CD4-positive, alpha-beta T cell (primary cell): ENCODE data around the gene SPATA13. TPM values are rescaled to one million over a fixed set of nuclear protein-coding genes. Genes with fewer than 3 reads are reported as not detected.

Source experiments
- ATAC-seq: fragments of 200-7000 bp; cut with Tn5 transposase; one replicate; pipeline ENCODE4 v1.10.0; 2022; ENCODE audit warnings: mild to moderate bottlenecking; ENCODE audit not compliant: poor library complexity
- CTCF ChIA-PET: fragments of 350-600 bp; sonication (Branson Sonifier 250); formaldehyde crosslinking; loops from one replicate; lab custom pipeline; 2021; ENCODE audit warnings: antibody characterized with exemption, inconsistent platforms; lab: Charles Lee
- POLR2A ChIA-PET: fragments of 350-600 bp; sonication (Branson Sonifier 250); formaldehyde crosslinking; loops from one replicate; lab custom pipeline; 2021; ENCODE audit warnings: antibody characterized with exemption, inconsistent platforms; lab: Charles Lee
- DNase-seq, 14 experiments: peaks; one replicate each; pipeline ENCODE4 v3.0.0-alpha.2; 2013 to 2020; ENCODE audit warnings: mixed read lengths in 2 of 14
- H3K27ac ChIP-seq, 2 donors: one replicate each; pipeline versions ENCODE4 v1.5.1 to v1.7.0; 2013; ENCODE audit warnings: low read length in 2 of 2, low read depth in 1 of 2, mild to moderate bottlenecking in 1 of 2
- H3K27me3 ChIP-seq, 2 experiments: 1 replicate in 1 of 2; 2 replicates in 1 of 2; pipeline versions ENCODE4 v1.6.1 to v1.7.0; 2013; ENCODE audit warnings: low read length in 2 of 2, control low read depth in 1 of 2, mild to moderate bottlenecking in 1 of 2, moderate library complexity in 1 of 2; ENCODE audit not compliant: insufficient read depth in 2 of 2, control insufficient read depth in 1 of 2
- H3K36me3 ChIP-seq: one replicate; pipeline ENCODE4 v1.6.1; 2013; ENCODE audit warnings: low read length, control low read depth; ENCODE audit not compliant: insufficient read depth
- H3K4me1 ChIP-seq: one replicate; pipeline ENCODE4 v1.6.1; 2013; ENCODE audit warnings: low read length, control low read depth; ENCODE audit not compliant: insufficient read depth
- H3K4me3 ChIP-seq: one replicate; pipeline ENCODE4 v1.5.1; 2013; ENCODE audit warnings: mild to moderate bottlenecking, low read length, moderate library complexity
- H3K9me3 ChIP-seq, 2 experiments: 1 replicate in 1 of 2; 2 replicates in 1 of 2; pipeline versions ENCODE4 v1.6.1 to v1.7.0; 2013; ENCODE audit warnings: low read length in 2 of 2, mild to moderate bottlenecking in 2 of 2, control low read depth in 1 of 2, moderate library complexity in 1 of 2; ENCODE audit not compliant: control insufficient read depth in 1 of 2, insufficient read depth in 1 of 2
- H3K27ac Mint-ChIP-seq: one replicate; pipeline ENCODE4 v1.8.0; 2020; ENCODE audit warnings: mixed read lengths
- H3K27me3 Mint-ChIP-seq: one replicate; pipeline ENCODE4 v1.8.0; 2021; ENCODE audit warnings: mixed read lengths
- H3K36me3 Mint-ChIP-seq: one replicate; pipeline ENCODE4 v1.8.0; 2021; ENCODE audit warnings: low read depth, mixed read lengths
- H3K4me1 Mint-ChIP-seq: one replicate; pipeline ENCODE4 v1.8.0; 2021; ENCODE audit warnings: low read depth, mixed read lengths
- H3K4me3 Mint-ChIP-seq: one replicate; pipeline ENCODE4 v1.8.0; 2020; ENCODE audit warnings: mild to moderate bottlenecking, mixed read lengths
- H3K9me3 Mint-ChIP-seq: one replicate; pipeline ENCODE4 v1.8.0; 2020; ENCODE audit warnings: mixed read lengths
- intact Hi-C, 2 experiments: fragments of 100-400 bp; cut with DNase I in 1 of 2; cut with micrococcal nuclease in 1 of 2; formaldehyde crosslinking; loops; one replicate each; pipeline versions ENCODE4 v1.15.1 to v1.9.0; 2023 to 2025; cut with DNase I, micrococcal nuclease
- total RNA-seq, 174 experiments: library from RNA in 2 of 174; stranded (reverse) in 2 of 174; gene quantifications; one replicate each; pipeline ENCODE4 v1.2.3 and lab custom pipeline; 2021 to 2026
- TF ChIP-seq, protein P1 (sequence below): fragments of 200-600 bp; IDR thresholded peaks from one replicate; pipeline ENCODE4 v1.8.0; 2022; ENCODE audit warnings: antibody characterized with exemption, mild to moderate bottlenecking

The SPATA13 gene
- total RNA-seq, 2 experiments from 2014 or later, result 87.7 to 94.6 TPM

DNA sequence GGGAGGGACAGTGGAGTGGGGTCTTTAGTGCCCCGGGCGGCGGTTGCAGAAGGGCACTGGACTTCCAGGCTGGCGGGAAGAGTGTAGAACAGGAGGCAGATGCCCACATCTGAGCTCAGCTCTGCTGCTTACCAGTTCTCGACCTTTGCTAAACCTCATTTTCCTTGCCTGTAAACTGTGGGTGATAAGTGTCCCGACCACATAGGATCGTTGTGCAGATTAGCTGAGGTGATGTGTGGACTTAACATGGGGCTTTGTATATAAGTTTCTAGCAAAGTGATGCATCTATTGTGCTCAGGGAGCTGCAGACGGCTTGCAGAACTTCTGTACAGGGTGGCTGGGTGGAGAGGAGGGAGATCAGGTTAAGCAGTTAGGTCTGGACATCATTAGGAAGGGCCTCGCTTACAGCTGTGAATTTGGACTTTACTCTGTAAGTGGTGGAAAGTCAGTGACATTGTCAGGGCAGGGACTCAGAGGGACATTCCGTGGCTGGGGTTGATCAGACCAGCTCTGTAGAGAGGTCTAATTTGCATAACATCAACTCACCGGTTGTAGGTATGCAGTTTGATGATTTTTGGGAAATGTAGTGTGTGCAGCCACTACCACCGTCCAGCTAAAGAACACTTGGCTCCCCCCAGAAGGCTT, 70.0 kb downstream of the SPATA13 start:
- Histone ChIP-seq H3K4me3 (no peak overlapping the region), H3K4me1 (peaks cover 5% of the 10 kb centered on the region), H3K9me3 (no peaks in the 10 kb centered on the region), H3K27me3 (no peaks in the 10 kb centered on the region), H3K36me3 (no peaks in the 10 kb centered on the region), H3K27ac (no peak overlapping the region)
- no peak for ATAC-seq
- Mint-ChIP-seq H3K36me3 (no peaks in the 10 kb centered on the region), H3K27me3 (no peaks in the 10 kb centered on the region), H3K27ac (no peak overlapping the region), H3K9me3 (no peaks in the 10 kb centered on the region), H3K4me1 (peaks cover 14% of the 10 kb centered on the region), H3K4me3 (no peak overlapping the region)
- POLR2A ChIA-PET, result interaction anchor here (1.0 kb wide), 3 partner anchors 21 to 40 kb away, joined by 3 to 4 read pairs (median 4); no protein-coding TSS in a partner anchor
- intact Hi-C loops, result loop anchor here in 1 of 2 experiments (10.0 kb wide), 1 partner anchor 54 kb away; no protein-coding TSS in a partner anchor
- TF ChIP-seq, protein P1, sequence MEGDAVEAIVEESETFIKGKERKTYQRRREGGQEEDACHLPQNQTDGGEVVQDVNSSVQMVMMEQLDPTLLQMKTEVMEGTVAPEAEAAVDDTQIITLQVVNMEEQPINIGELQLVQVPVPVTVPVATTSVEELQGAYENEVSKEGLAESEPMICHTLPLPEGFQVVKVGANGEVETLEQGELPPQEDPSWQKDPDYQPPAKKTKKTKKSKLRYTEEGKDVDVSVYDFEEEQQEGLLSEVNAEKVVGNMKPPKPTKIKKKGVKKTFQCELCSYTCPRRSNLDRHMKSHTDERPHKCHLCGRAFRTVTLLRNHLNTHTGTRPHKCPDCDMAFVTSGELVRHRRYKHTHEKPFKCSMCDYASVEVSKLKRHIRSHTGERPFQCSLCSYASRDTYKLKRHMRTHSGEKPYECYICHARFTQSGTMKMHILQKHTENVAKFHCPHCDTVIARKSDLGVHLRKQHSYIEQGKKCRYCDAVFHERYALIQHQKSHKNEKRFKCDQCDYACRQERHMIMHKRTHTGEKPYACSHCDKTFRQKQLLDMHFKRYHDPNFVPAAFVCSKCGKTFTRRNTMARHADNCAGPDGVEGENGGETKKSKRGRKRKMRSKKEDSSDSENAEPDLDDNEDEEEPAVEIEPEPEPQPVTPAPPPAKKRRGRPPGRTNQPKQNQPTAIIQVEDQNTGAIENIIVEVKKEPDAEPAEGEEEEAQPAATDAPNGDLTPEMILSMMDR, result no peak
- peak in 1 of 14 experiments; percentile 46 for DNase-seq
- CTCF ChIA-PET, result no interaction called here

DNA sequence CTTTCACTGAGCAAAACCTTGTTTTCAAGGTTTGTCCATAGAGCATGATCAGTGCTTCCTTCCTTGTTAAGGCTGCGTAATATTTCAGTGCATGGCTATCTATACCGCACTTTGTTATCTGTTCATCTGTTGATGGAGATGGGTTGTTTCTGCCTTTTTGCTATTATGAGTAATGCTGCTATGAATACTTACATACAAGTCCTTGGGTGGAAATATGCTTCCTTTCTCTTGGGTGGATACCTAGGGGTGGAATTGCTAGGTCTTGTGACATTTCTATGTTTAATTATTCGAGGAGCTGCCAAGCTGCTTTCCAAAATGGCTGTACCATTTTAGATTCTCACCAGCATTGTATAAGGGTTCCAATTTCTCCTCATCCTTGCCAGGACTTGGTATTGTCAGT, 70.9 kb downstream of the SPATA13 start:
- TF ChIP-seq, protein P1, result no peak
- intact Hi-C loops, result loop anchor here in 1 of 2 experiments (10.0 kb wide), 1 partner anchor 53 kb away; no protein-coding TSS in a partner anchor
- Mint-ChIP-seq H3K27ac (no peak overlapping the region), H3K4me1 (peaks cover 14% of the 10 kb centered on the region), H3K4me3 (no peak overlapping the region), H3K36me3 (no peaks in the 10 kb centered on the region), H3K27me3 (no peaks in the 10 kb centered on the region), H3K9me3 (no peaks in the 10 kb centered on the region)
- Histone ChIP-seq H3K27me3 (no peaks in the 10 kb centered on the region), H3K36me3 (no peaks in the 10 kb centered on the region), H3K27ac (no peak overlapping the region), H3K9me3 (no peaks in the 10 kb centered on the region), H3K4me3 (no peak overlapping the region), H3K4me1 (peaks cover 5% of the 10 kb centered on the region)
- ChIA-PET CTCF (no interaction called here), POLR2A (interaction anchor here (1.0 kb wide), 1 partner anchor 39 kb away, joined by 3 read pairs; no protein-coding TSS in a partner anchor)
- DNase-seq (no peak), ATAC-seq (no peak)

DNA sequence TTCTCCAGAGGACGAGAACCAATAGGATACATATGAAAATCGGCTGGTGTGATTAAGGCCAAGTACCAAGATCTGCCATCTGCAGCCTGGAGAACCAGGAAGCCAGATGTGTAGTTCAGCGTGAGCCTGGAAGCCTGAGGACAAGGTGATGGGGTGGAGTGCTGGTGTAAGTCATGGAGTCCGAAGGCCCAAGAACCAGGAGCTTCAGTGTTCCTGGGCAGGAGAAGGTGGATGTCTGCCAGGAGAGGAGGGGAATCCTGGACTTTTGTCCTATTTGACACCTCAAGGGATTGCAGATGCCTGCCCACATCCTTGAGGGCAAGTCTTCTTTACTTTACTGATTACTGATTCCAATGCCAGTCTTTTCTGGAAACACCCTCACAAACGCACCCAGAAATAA, 71.5 kb downstream of the SPATA13 start:
- H3K4me3 ChIP-seq, result no peak overlapping the region
- Mint-ChIP-seq H3K4me3 (no peak overlapping the region), H3K27me3 (no peaks in the 10 kb centered on the region), H3K9me3 (no peaks in the 10 kb centered on the region), H3K27ac (no peak overlapping the region), H3K36me3 (no peaks in the 10 kb centered on the region), H3K4me1 (peaks cover 14% of the 10 kb centered on the region)
- CTCF ChIA-PET, result no interaction called here
- POLR2A ChIA-PET, result interaction anchor here (0.9 kb wide), 1 partner anchor 54 kb away, joined by 3 read pairs; no protein-coding TSS in a partner anchor
- DNase-seq (no peak), ATAC-seq (no peak)
- H3K4me1 ChIP-seq, result peaks cover 5% of the 10 kb centered on the region
- H3K27me3 ChIP-seq, result no peaks in the 10 kb centered on the region
- no peak overlapping the region for H3K27ac ChIP-seq
- intact Hi-C loops, result loop anchor here in 1 of 2 experiments (10.0 kb wide), 1 partner anchor 53 kb away; no protein-coding TSS in a partner anchor
- TF ChIP-seq, protein P1, result no peak
- H3K36me3 ChIP-seq, result no peaks in the 10 kb centered on the region
- no peaks in the 10 kb centered on the region for H3K9me3 ChIP-seq
